CD4-positive, alpha-beta T cell treated with Interleukin-12 subunit alpha and Interleukin-12 subunit beta, for 1 hour (primary cell): ENCODE measurements around the gene SORD.
"Not testable (repeated sequence)": the region's sequence is repeated elsewhere in the genome, so short reads cannot be mapped to it uniquely, and the experiment has no call there.

Experiments used
- DNase-seq: peaks from one replicate; pipeline ENCODE4 v3.0.0-alpha.2; 2020

SORD gene

DNA sequence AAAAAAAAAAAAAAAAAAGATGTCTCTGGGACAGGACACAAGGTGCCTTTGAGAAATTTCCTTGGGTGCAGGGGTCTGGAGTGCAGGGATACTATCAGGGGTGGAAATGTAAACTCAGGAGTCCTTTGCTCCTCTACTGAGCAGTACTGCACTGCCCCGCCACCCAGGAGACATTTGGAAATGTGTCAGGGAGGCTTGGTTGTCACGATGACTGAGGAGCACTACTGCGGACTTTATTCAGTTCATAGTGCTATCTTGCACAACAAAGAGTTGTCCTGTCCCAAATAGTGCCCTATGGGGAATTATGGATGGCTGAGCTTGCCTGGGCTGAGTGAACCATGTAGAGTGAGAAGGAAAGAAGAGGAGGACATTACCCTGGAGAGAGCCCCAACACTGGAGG is 2.6 kb downstream of the SORD start:
- DNase-seq: not testable (repeated sequence)

DNA sequence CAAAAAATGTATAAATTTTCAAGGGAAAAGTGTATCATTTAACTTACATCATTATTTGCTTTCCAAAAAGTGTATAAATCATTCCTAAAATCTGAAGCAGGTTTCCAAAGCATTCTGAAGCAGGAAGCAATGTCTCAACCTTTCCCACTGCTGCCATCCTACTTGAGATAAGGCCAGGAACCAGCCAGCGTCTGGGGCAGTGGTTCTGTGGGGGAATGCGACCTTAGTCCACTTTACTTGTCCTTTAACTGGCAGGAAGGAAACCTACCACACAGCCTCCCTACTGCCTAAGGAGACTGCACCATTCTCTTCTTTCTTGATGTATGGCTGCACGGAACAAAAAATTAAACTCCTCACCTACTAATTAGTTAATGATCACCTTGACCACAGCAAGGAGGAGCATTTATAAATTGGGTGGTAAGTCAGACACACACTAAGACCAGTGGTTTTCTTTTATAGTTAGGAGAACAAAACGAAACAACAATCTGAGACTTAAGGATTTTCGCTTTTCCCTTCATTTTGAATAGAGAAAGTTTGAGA is 3.7 kb downstream of the SORD start:
- DNase-seq: no peak

DNA sequence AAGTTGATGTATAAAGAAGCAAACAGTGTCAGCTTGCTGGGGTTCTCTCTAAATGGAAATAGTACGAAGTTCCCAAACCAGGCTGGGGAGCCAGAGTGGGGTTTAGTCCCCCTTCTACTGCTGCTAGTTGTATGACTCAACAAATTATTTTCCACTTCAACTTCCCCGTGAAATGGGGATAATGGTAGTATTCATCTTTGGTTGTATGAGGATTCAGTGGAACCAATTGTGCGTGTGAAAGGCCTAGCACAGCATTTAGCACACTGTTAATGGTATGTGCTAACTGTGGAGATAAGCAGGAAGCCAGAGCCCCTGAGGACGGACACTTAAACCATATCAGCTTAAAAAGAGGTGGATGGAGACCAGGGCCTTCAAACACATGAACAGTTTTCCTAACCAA is 4.2 kb downstream of the SORD start:
- DNase-seq: no peak

DNA sequence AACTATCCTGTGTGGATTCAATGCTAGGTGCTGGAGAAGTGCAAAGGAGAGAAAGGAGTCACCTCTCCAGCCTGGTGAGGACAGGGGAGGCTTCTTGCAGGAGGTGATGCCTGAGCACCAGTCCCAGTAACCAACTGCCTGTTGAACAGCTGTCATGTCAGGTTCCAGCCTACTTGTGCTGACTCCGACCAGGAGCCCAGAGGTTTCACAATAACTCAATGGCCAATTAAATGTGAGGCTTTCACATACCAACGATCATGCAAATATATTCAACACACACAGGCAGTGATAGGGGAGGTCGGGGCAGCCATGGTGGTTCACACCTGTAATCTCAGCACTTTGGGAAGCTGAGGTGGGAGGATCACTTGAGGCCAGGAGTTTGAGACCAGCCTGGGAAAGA is 7.7 kb downstream of the SORD start:
- no peak for DNase-seq

DNA sequence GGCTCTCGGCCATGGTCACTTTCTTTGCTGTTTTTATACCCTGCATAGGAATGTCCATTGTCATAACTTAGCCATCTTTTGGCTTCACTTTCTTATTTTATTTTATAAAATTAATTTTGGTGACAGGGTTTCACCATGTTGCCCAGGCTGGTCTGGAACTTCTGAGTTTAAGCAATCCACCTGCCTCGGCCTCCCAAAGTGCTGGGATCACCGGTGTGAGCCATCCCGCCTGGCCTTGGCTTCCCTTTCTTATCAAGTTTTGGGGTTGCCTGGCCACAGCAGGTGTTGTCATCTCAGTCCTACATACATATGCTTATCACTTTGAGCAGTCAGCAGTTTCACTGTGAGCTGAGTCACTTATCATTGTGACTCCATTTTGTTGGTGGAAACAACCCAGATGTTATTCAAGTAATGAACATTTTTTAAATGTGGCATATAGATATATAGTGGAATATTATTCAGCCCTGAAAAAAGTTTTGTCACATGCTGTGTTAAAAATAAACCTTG is 8.6 kb downstream of the SORD start:
- DNase-seq: not testable (repeated sequence)

DNA sequence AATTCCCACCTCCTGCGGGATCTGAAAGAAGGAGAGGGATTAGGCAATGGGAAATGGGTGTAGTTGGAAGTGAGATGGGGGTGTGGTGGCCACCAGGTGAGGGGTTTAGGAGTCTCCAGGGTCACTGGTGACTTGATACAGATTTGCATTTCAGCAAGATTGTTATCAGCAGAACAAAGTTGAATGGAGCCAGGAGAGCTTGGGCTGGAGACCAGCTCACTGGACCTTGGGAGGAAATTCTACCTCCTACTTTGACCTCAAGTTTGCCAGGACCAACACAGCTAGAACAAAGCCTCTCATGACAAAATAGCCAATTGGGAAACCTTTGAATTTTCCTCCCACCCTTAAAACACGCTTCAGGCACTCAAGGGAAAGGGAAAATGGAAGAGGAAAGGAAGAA is 9.5 kb downstream of the SORD start:
- DNase-seq: not testable (repeated sequence)

DNA sequence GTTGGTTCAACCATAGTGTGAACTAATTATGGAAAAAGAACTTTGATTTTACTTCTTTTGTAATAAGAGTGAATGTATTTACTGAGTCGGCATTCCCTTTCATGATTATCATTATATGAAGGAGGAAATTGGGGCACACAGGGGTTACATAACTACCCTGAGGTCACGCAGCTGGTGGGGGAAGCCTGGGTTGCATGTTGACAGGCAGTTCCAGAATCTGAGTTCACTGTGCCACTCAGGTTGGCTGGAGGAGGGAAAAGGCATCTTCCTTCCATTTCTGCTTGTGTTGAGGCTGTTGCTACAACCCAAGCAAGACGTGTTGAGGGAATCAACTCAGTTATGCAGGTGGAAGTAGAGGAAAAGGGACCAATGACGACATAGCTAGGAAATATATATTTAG is 11.1 kb downstream of the SORD start:
- DNase-seq: not testable (repeated sequence)

DNA sequence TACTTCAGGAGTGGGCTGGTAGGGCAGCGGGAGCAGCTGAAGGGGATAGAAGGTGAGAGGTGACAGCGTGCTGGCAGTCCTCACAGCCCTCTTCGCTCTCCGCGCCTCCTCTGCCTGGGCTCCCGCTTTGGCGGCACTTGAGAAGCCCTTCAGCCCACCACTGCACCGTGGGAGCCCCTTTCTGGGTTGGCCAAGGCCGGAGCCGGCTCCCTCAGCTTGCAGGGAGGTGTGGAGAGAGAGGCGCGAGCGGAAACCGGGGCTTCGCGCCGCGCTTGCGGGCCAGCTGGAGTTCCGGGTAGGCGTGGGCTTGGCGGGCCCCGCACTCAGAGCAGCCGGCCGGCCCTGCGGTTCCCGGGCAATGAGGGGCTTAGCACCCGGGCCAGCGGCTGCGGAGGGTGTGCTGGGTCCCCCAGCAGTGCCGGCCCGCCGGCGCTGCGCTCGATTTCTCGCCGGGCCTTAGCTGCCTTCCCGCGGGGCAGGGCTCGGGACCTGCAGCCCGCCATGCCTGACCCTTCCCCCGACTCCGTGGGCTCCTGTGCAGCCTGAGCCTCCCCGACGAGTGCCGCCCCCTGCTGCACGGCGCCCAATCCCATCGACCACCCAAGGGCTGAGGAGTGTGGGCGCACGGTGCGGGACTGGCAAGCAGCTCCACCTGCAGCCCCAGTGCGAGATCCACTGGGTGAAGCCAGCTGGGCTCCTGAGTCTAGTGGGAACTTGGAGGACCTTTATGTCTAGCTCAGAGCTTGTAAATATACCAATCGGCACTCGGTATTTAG is 11.8 kb downstream of the SORD start:
- not testable (repeated sequence) for DNase-seq

DNA sequence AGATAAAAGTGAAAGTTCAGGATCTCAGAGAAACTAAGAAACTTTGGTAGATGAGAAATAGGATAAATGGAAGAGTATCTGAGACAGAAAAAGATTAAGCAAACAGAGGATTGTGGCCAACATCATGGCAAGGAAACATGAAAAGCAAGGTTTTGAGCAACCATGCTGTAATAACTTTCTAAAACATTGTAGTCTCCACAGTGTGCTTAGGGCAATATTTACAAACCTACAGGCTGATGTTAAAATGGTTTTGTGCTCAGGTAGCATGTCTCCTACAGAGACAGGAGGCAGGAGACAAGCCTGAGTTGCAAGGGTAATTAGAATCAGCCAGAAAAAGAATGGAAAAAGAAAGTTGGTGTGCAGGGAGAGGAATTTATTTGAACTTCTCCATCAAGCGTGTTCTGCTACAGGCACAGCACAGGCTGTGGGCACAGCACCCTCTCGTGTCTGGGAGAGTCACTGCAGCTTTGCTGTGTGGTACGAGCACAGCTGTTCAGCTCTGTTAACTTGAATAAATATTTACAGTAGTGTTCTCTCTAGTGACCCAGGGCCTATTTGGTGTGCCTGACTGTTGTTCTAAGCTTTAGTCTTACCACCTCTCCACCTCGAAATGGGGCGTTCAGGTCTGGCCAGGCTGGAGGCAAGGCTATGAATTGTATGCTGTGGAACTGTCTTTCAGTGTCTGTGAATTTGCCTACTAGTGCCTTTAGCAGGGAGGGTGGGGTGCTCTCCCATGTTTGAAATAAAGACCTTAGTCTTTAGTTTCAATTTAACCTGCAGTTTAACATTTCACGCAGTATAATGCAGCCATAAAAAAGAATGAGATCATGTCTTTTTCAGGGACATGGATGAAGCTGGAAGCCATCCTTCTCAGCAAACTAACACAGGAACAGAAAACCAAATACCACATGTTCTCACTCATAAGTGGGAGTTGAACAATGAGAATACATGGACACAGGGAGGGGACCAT is 14.1 kb downstream of the SORD start:
- DNase-seq: peak; percentile 73

DNA sequence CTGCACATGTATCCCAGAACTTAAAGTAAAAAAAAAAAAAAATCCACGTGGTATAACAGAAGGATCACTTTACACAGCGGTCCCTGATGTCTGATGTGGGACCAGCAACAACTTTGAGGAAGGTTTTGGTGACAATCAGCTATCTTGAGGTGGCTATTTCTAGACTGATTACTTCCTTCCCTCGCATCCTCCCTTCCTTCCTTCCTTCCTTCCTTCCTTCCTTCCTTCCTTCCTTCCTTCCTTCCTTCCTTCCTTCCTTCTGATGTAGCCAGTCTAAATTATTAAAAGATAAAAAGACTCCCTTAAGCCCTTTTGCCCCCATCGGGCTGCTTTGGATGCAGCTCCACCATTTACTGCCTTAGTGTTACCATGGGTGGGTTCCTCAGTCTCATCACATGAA is 14.9 kb downstream of the SORD start:
- DNase-seq: no peak

DNA sequence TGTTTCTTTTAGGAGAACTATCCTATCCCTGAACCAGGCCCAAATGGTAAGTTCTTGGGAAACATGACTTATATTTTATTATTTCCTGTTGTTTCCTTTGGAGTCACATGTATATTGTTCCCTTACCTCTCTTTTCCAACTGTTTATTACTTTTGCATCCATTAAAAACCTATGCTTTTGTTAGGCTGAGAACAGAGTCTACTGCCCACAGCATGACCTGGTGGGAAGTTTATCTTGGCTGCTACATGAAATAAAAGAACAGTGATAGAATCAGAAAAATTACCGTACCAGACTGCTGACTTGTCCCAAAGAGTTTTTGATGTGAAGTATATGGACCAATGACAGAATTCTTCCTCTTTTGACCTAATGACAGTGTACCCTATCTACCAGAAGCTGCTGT is 17.4 kb downstream of the SORD start:
- not testable (repeated sequence) for DNase-seq

DNA sequence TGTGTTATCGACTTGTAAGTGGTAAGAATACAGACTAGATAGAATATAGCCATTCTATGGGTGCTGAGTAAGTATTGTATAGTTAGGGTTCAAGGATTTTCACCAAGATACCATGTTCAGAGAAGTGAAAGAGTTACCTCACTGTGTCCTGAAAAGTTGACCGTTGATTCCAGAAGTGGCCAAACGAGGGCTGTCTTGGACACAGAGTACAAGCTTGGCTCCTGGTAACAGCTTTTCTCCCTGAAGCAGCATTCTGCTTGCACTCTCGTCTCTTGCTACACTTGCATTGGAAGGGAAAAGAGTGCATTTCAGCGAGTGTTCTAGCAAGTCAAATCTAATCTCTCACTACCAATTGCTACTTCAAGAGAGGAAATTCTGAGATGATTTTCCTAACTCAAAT is 18.5 kb downstream of the SORD start:
- DNase-seq: not testable (repeated sequence)

DNA sequence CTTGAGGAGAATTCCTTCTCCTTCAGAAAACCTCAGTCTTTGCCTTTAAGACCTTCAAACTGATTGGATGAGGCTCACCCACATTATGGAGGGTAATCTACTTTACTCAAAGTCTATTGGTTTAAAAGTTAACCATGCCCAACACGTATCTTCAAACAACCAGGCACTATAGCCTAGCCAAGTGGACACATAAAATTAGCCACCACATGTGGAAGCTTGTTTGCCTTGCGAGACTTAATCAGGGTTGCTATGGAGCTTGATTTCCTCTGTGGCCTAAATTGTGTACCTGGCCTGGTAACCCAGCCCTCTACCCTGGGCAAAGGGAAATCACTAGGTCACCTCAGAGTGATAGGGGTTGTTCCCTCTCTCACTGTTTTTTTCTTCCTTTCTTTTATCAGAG is 19.9 kb downstream of the SORD start:
- DNase-seq: not testable (repeated sequence)

DNA sequence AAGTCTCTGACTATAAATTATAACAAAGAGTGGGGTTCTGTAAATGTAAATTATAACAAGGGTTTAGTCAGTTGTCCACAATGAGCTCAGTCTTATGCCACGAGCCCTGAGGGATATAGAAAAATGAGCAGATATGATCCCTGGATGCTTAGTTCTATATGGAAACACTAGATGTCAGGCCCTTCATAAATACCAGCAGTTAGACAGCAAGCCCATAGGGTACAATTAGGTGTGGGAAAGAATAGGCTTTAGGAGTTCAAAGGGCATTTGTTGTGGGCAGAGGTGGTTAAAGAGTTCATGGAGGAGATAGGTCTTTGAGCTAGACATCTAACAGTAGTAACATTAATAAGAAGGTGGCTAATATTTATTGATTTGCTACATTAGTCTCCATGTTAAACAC is 21.3 kb downstream of the SORD start:
- DNase-seq: not testable (repeated sequence)

DNA sequence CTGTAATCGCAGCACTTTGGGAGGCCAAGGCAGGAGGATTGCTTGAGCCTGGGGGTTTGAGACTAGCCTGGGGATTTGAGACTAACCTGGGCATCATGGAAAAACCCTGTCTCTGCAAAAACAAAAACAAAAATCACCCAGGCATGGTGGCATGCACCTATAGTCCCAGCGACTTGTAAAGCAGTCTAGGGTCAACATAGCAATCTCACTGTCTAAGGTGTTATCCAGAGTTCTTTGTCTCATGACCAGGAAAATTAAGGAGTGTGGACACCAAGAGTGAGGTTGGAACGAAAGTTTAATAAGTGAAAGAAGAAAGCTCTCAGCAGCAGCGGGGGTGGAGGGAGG is 25.4 kb downstream of the SORD start:
- not testable (repeated sequence) for DNase-seq

DNA sequence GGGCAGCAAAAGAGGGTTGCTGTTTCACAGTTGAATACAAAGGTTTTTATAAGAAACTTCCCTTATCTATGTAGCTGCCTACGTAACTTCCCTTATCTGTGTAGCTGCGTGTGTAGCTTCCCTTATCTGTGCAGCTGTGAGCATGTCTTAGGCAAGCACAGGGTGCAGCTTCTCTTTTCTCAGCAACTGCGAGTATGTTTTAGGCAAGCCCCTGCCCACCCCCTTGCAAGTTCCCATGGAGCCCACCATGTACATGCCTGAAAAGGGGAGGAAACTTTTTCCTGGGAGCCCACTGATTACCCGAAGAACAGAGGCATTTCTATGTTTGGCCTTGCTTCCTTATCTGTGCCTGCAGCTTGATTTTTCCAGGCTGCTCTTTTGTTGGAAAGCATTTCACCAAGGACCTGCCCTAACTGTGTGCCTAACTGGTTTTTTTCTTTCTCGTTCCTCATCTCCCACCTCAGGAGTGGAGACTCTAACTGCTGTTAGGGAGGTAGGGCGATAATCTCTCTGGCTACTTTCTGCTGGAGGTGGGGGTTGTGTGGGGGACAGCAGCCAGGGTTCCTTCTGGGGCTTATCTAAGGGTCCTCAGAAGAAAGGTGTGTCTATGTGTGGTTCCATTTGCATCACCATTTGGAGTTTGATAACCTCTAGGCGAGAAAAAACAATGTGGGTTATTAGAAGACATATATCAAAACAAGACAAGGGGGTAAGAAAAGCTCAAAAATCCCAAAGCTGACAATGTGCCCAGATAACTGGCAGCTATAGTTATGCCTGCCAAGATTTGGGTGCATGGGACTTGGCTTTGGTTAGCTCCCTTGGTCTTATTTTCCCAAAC is 26.0 kb downstream of the SORD start:
- peak; percentile 10 for DNase-seq

DNA sequence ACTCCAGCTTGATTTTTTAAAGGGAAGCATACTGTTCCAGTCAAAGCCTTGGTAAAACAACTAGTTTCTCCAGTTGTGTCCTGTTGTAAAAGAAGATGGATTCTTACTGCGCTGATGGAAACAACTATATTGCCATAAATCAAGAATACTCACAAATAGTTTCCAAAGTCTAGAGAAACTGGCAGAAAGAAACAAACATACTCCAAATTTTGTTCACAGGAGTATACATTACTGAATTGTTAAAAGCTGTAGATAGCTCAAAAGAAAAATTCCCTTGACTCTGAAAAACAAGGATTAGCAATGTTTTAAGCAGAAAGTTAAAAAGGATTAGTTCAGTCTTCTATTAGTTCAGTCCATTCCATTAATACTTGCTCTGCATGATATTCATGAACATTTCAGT is 27.6 kb downstream of the SORD start:
- DNase-seq: no peak

DNA sequence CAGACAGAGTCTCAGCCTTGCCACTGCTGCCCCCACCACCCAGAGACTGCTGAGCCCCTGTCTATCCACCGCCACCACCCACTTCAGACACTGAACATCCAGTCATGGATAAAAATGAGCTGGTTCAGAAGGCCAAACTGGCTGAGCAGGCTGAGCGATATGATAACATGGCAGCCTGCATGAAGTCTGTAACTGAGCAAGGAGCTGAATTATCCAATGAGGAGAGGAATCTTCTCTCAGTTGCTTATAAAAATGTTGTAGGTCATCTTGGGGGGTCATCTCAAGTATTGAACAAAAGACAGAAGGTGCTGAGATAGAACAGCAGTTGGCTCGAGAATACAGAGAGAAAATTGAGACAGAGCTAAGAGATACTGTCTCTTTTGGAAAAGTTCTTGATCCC is 29.7 kb downstream of the SORD start:
- DNase-seq: not testable (repeated sequence)

DNA sequence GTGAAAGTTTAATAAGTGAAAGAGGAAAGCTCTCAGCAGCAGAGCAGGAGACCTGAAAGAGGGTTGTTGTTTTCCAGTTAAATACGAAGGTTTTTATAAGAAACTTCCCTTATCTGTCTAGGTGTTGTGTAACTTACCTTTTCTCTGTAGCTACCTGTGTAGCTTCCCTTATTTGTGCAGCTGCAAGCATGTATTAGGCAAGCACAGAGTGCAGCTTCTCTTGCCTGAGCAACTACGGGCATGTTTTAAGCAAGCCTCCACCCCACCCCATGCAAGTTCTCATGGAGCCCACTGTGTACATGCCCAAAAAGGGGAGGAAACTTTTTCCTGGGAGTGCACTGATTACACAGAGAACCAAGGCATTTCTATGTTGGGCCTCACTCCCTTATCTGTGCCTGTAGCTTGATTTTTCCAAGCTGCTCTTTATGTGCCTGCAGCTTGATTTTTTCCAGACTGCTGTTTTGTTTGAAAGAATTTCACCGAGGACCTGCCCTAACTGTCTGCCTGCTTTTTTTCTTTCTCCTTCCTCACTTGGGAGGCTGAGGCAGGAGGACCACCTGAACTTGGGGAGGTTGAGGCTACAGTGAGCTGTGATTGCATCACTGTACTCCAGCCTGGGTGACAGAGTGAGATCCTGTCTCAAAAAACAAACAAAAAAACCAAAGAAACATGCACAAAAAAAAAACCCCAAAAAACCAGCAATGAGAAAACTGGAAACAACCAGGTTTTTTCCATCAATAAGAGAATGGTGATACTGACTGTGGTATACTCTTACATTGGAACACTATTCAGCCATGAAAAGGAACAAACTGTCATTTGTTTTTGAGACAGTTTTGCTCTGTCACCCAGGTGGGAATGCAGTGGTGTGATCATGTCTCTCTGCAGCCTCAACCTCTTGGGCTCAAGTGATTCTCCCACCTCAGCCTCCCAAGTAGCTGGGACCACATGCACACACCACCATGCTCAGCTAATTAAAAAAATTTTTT is 36.0 kb downstream of the SORD start:
- not testable (repeated sequence) for DNase-seq

DNA sequence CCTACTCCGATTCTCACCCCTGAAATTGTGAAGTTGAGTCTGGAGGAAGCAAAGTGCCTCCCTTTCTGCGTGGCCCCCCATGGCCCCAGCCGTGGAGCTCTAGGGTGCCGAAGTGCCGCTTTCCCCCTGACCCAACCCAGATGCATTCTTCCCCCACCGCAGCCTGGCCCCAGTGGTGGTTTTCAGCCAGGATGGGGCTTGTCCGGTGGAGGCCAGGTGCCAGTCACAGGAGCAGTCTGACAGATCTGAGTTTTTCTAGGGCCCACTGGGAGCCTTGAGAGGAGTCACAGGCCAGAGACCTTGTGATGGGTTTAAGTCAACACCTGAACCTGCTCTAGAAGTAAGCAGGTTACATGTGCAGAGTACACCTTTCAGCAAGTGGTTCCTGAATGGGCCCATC is 39.3 kb downstream of the SORD start:
- not testable (repeated sequence) for DNase-seq

DNA sequence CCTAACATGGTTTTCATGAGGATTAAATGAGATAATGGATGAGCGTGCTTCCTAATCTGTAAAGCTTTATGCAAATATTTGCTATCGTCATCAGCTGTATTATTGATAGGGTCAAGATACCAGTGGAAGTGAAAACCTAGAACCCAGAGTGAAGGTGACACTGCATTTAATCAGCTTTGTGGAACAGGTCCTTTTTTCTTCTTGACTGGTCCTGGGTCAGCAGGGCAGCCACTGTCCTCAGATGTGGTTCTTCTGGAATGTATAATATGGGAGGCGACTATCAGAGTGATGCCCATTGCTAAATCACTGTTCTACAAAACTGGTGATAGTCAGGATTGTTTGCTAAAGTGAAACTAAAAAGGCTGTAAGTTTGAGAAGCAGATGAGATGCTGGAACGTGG is 41.4 kb downstream of the SORD start:
- DNase-seq: no peak
